ENCODE measurements around the gene MAPK8IP3.

MAPK8IP3 gene

GRCh38 chr16:1760911-1761310 lies 54.9 kb downstream of the MAPK8IP3 start:
- no peak for DNase-seq

DNA sequence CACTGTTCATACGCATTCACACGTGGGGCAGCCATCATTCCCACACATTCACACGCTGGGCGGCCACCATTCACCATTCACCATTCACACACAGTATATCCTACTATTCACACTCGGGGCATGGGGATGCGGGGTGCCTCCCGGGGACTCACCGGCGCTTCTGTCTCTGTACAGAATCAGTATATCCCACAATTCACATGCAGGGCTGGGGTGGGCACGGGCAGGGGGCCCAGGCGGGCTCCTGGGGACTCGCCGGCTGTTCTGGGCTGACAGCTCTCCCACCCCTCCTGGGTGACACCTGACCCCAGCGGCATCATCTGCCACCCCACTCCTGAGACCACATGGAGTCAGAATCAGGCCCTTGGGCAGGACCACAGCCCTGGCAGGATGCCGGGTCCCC lies 55.8 kb downstream of the MAPK8IP3 start:
- no peak for DNase-seq

DNA sequence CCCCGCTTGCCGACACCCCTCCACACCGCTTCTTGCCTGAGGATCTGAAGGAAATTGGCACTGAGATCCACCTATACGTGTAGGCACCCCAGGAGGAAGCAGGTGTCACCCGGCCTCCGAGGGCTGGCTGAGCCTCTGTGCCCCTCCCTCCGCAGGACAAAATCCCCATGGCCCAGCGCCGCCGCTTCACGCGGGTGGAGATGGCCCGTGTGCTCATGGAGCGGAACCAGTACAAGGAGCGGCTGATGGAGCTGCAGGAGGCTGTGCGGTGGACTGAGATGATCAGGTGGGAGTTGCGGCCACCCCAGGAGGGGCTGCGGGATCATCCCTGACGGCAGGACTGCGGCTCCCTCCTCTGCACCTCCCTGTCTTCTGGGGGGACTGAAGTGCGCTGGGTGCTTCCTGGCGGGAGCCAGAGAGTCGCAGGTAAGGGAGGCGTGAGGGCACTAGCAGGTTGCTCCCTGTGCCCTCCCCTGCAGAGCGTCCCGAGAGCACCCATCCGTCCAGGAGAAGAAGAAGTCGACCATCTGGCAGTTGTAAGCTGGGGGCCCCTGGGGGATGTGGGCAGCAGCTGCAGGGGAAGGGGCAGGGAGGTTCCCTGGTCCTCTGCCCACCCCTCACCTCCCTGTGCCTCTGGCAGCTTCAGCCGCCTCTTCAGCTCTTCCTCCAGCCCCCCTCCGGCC lies 56.3 kb downstream of the MAPK8IP3 start:
- DNase-seq, result no peak

DNA sequence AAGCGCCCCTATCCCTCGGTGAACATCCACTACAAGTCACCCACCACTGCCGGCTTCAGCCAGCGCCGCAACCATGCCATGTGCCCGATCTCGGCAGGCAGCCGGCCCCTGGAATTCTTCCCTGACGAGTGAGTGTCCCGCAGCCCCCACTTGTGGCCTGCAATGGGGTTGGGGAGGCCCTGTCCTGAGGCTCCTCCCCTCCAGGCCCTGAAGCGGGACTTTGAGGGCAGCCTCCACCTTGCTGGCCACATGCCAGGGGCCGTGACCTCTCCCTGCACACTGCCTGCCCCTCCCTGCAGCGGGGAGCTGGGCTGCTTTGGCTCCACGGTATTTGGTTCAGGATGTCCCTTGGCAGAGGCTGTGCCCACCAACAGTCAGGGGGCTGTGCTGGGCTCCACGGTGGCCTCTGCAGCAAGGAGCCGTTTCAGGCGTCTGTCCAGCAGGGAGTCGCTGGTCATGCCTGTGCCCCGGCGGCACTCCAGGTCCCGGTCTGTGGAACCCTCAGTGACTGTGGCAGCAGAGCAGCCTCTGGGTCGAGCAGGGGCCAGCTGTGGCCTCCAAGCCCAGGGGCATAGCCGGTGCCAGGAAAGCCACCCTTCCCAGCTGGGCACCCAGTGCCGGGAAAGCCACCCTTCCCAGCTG lies 57.0 kb downstream of the MAPK8IP3 start:
- DNase-seq, result no peak

DNA sequence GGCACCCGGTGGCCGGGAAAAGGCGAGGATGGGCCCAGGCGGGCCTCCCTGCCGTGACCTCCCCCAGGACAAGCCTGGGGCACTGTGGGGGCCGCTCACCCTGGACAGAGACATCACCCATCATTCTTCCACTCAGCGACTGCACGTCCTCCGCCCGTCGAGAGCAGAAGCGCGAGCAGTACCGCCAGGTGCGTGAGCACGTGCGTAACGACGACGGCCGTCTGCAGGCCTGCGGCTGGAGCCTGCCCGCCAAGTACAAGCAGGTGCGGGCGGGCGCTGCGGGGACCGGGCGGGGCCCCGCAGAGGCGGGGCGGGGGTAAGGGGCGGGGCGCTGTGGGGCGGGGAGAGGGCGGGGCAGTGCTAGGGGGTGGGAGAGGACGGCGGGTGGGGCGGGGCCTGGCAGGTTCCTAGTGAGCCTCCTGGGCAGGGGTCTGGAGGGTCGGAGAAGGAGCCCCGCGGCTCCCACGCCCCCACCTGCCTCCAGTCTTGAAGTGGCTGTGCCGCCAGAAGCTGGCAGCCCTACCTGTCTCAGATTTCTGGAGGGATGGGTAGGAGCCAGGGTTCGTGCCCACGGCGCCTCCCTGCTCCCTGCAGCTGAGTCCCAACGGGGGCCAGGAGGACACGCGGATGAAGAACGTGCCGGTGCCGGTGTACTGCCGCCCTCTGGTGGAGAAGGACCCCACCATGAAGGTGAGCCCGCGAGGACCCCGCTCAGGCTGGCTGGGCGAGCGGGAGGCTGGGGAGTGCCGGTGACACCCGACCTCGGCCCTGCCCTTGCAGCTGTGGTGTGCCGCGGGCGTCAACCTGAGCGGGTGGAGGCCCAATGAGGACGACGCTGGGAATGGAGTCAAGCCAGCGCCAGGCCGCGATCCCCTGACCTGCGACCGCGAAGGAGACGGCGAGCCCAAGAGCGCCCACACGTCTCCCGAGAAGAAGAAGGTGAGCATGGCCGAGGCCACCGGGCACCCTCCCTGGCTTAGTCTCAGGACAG lies 57.8 kb downstream of the MAPK8IP3 start:
- DNase-seq, result peak in 3 of 51 donors; percentile 16 to 27 (median 16)

DNA sequence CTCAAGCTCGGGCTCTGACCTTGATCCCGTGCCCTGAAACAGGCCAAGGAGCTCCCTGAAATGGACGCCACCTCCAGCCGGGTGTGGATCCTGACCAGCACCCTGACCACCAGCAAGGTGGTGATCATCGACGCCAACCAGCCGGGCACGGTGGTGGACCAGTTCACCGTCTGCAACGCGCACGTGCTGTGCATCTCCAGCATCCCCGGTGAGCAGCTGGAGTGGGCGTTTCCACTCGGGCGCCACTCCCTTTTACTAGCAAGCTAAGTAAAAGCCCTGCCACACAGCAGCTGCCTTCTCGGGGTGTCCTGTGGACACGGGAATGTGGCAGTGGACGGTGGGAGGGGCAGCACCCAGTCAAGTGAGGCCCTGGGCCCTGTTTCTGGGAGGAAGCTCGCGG lies 59.0 kb downstream of the MAPK8IP3 start:
- no peak for DNase-seq

GRCh38 chr16:1765826-1766225 lies 59.8 kb downstream of the MAPK8IP3 start:
- no peak for DNase-seq

GRCh38 chr16:1766231-1766630 lies 60.2 kb downstream of the MAPK8IP3 start:
- DNase-seq, result no peak

DNA sequence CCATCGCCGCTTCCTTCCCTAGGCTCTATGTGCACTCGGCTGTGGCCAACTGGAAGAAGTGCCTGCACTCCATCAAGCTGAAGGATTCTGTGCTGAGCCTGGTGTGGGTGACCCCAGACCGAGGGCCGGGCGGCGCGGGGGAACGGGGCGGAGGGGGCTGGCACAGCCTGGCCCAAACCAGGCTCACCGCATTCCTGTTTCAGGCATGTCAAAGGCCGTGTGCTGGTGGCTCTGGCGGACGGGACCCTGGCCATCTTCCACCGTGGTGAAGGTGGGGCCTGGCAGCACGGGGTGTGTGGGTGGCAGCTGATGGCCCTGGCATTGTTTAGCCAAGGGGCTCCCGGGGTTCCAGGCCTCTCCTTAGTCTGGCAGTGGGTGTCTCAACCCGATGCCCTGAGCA lies 60.7 kb downstream of the MAPK8IP3 start:
- DNase-seq, result no peak

GRCh38 chr16:1767116-1767994 lies 61.4 kb downstream of the MAPK8IP3 start:
- no peak for DNase-seq

DNA sequence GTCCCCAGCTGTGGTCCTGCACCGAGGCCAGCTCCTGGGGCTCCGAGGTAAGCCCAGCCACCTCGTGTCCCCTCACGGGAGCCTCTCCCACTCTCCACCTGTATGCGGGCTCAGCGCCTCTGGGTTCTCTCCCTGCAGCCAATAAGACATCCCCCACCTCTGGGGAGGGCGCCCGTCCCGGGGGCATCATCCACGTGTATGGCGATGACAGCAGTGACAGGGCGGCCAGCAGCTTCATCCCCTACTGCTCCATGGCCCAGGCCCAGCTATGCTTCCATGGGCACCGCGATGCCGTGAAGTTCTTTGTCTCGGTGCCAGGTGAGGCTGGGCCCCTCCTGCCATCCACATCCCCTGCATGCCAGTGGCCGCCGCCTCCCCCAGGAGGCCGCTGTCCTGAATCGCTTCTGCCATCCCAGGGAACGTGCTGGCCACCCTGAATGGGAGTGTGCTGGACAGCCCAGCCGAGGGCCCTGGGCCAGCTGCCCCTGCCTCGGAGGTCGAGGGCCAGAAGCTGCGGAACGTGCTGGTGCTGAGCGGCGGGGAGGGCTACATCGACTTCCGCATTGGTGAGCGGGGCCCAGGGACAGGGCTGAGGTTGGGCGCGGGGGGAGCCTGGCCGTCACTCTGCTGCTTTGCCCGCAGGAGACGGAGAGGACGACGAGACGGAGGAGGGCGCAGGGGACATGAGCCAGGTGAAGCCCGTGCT lies 62.2 kb downstream of the MAPK8IP3 start:
- DNase-seq, result no peak

DNA sequence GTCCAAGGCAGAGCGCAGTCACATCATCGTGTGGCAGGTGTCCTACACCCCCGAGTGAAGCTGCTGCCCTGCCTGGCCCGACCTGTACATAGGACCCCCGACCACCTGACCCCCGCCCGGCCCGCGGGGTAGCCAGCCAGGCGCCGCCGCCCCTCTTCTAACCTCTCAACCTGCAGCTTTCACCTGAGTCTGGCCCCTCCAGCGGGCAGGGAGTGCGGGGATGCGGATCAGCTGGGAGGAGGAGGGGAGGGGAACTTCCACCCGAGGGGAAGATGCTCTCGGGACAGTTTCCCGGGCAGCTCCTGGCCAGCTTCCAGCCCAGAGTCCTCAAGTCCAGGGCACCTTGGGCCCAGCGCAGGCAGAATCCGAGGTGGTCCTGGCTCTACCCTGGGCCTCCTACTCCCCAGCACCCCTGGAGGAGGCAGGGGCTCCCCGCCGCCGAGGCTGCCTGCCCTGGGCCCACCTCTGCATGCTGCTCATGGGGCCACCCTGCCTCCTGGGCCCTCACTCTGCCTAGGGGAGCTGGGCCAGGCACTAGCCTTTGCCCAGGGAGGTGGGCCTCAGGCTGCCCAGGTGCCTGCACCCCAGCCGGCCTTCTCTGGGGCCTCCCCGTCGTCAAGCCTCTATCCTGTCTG lies 62.9 kb downstream of the MAPK8IP3 start:
- DNase-seq, result peak in 1 of 51 donors; percentile 3

DNA sequence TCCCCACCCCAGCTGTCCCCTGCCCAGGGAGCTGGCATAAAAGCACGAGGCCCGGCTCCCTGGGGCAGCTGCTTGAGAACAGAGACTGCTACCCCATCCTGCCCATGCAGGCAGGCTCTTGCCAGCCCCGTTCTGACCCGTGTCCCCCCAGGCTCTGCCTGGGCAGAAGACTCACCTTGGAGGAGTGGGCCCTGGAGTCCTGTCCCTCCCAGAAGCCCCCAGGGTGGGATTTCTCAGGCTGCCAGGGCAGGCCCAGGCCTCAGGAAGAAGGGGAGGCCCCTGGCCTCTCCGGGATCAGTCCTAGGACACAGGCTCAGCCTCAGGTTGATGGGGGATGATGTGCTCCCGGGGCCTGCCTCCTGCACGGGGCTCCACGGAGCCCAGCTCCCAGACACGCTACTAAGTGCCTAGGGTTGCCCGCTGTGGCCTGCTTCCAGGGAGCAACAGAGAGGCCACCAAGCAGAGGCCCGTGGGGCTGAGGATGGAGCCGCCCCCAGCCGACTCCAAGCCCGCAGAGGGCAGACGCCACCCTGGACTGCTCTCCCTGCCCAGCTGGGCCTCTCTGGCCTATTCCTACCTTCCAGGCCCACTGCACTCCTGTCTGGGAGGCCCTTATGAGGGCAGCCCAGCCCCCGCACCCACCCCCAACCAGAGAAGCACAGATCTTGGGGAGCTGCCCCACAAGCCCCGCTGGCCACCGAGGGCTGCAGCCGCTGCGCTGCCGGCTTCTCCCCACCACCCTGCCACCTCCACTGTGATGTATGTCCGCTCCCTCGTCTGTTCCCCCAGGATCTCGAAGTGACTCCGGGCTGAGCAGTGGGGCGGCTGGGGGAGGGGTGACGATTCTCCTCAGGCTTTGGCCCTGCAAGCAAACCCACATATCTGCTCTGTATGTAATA lies 63.7 kb downstream of the MAPK8IP3 start:
- peak in 9 of 51 donors; percentile 14 to 56 (median 40) for DNase-seq

GRCh38 chr16:1770328-1771187 lies 64.6 kb downstream of the MAPK8IP3 start:
- DNase-seq, result peak in 44 of 51 donors; percentile 13 to 71 (median 43)

GRCh38 chr16:1771188-1771863 lies 65.3 kb downstream of the MAPK8IP3 start, which contains the start of gene NME3:
Gene NME3 (minus strand): TSS chr16:1771543. CDS start chr16:1771534, 9 bp downstream.
- peak in 49 of 51 donors; percentile 21 to 82 (median 55) for DNase-seq

DNA sequence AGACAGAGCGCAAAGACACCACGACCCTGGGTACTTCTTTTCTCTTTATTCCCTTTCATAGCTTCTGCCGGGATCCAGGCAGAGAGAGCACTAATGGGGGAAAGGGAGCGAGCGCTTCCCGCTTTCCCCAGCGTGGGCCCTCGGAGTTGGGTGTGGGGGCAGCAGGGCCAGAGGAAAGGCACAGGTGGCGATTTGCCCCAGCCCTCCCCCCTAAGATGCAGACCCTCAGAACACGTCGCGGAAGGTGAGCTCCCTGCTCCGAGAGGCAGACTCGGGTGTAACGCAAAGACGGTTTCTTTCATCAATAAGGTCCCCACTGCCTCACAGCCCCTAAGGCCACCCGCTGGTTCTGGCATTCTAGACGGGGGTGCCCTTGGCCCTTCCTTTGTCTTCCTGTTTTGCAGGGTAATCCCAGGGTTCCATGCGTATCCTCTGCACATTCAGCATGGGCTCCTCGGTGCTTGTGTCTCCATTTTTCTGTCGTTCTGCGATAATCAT lies 65.9 kb downstream of the MAPK8IP3 start:
- DNase-seq, result no peak

All from hypothalamus (tissue), 51 donors.